Fibroblast of the aortic adventitia (primary cell): ENCODE results near the gene UBFD1. TPM values are rescaled to one million over a fixed set of nuclear protein-coding genes. Genes with fewer than 3 reads are reported as not detected.
"Not testable (repeated sequence)": the region's sequence is repeated elsewhere in the genome, so short reads cannot be mapped to it uniquely, and the experiment has no call there.

ENCODE experiments used
- DNase-seq: peaks from one replicate; pipeline ENCODE4 v3.0.0-alpha.2; 2010; ENCODE audit warnings: low read depth
- H3K4me3 ChIP-seq: 2 replicates; pipeline ENCODE4 v1.5.1; 2011; ENCODE audit warnings: low read depth, mild to moderate bottlenecking, control low read depth, low read length, moderate library complexity
- CTCF ChIP-seq: IDR thresholded peaks from 2 replicates; pipeline ENCODE4 v1.5.1; 2011; ENCODE audit warnings: mild to moderate bottlenecking, low read length, control low read depth, inconsistent platforms; ENCODE audit not compliant: insufficient read depth
- total RNA-seq: library from RNA; depleted of rRNA; stranded (reverse); fragments of >200 nt; gene quantifications from 2 replicates; pipeline ENCODE4 v1.2.3, GENCODE V29; 2012; ENCODE audit warnings: low replicate concordance

UBFD1 gene
- total RNA-seq, 1 donor, result 89.1 TPM

GRCh38 chr16:23573817-23574216 is 16.3 kb downstream of the UBFD1 start:
- no peak for DNase-seq
- H3K4me3 ChIP-seq, result no peak overlapping the region
- no peak for TF ChIP-seq CTCF

- H3K4me3 ChIP-seq, result no peak overlapping the region
- no peak for DNase-seq
- TF ChIP-seq CTCF, result no peak
Observed at GRCh38 chr16:23575834-23576233, 18.3 kb downstream of the UBFD1 start.

GRCh38 chr16:23577493-23577892 is 20.0 kb downstream of the UBFD1 start:
- TF ChIP-seq CTCF, result no peak
- no peak overlapping the region for H3K4me3 ChIP-seq
- no peak for DNase-seq

- DNase-seq, result peak; percentile 72
- no peak overlapping the region for H3K4me3 ChIP-seq
- no peak for TF ChIP-seq CTCF
Observed at GRCh38 chr16:23578101-23578830, 20.7 kb downstream of the UBFD1 start.

GRCh38 chr16:23579371-23579770 is 21.8 kb downstream of the UBFD1 start:
- no peak for DNase-seq
- TF ChIP-seq CTCF, result no peak
- no peak overlapping the region for H3K4me3 ChIP-seq

- DNase-seq, result no peak
- no peak overlapping the region for H3K4me3 ChIP-seq
- TF ChIP-seq CTCF, result no peak
Observed at GRCh38 chr16:23580391-23580790, 22.9 kb downstream of the UBFD1 start.

- DNase-seq, result no peak
- TF ChIP-seq CTCF, result no peak
Observed at GRCh38 chr16:23581764-23582163, 24.2 kb downstream of the UBFD1 start.

GRCh38 chr16:23583271-23583670 is 25.7 kb downstream of the UBFD1 start:
- DNase-seq, H3K4me3 ChIP-seq: not testable (repeated sequence)

More at GRCh38 chr16:23581764-23582163, 24.2 kb downstream of the UBFD1 start:
- H3K4me3 ChIP-seq, result no peak overlapping the region
